OCI-LY1 (cell line): ENCODE data around the gene EBI3.
"Not testable (repeated sequence)": the region's sequence is repeated elsewhere in the genome, so short reads cannot be mapped to it uniquely, and the experiment has no call there.

ENCODE experiments used
- H2AFZ ChIP-seq: fragments of 200-600 bp; sonication (generic), shearing (Covaris generic); 2 replicates; pipeline ENCODE4 v1.6.0; 2014; ENCODE audit warnings: antibody characterized with exemption, mild to moderate bottlenecking, low read length
- H3F3A ChIP-seq: fragments of 200-600 bp; sonication (generic), shearing (Covaris generic); 2 replicates; pipeline ENCODE4 v1.6.0; 2014; ENCODE audit warnings: mild to moderate bottlenecking, antibody characterized with exemption, low read length, moderate library complexity; ENCODE audit not compliant: insufficient read depth
- H3K27ac ChIP-seq: fragments of 200-600 bp; sonication (generic); 2 replicates; pipeline ENCODE4 v1.5.1; 2014; ENCODE audit warnings: low read length, mixed run types, mild to moderate bottlenecking, low read depth; ENCODE audit not compliant: poor library complexity, severe bottlenecking
- H3K27me3 ChIP-seq: fragments of 200-600 bp; sonication (generic); 2 replicates; pipeline ENCODE4 v1.6.0; 2014; ENCODE audit warnings: antibody characterized with exemption, mild to moderate bottlenecking, low read length, moderate library complexity; ENCODE audit not compliant: insufficient read depth
- H3K36me3 ChIP-seq: fragments of 200-600 bp; sonication (generic); 2 replicates; pipeline ENCODE4 v1.6.1; 2014; ENCODE audit warnings: mild to moderate bottlenecking, antibody characterized with exemption, low read length, moderate library complexity, mixed read lengths; ENCODE audit not compliant: insufficient read depth
- H3K4me1 ChIP-seq: fragments of 200-600 bp; sonication (generic); 2 replicates; pipeline ENCODE4 v1.5.1; 2014; ENCODE audit warnings: mild to moderate bottlenecking, low read length, moderate library complexity; ENCODE audit not compliant: insufficient read depth, severe bottlenecking
- H3K4me2 ChIP-seq: fragments of 200-600 bp; sonication (generic), shearing (Covaris generic); 2 replicates; pipeline ENCODE4 v1.6.1; 2014; ENCODE audit warnings: low read length
- H3K4me3 ChIP-seq: fragments of 200-600 bp; sonication (generic); 2 replicates; pipeline ENCODE4 v1.5.1; 2014; ENCODE audit warnings: low read length, low read depth, mild to moderate bottlenecking, mixed read lengths; ENCODE audit not compliant: poor library complexity, severe bottlenecking
- H3K79me2 ChIP-seq: fragments of 200-600 bp; shearing (Covaris generic); 2 replicates; pipeline ENCODE4 v1.6.1; 2016; ENCODE audit warnings: mixed run types, low read length, mixed read lengths; ENCODE audit not compliant: insufficient read depth
- H3K9ac ChIP-seq: fragments of 200-600 bp; sonication (generic), shearing (Covaris generic); 2 replicates; pipeline ENCODE4 v1.6.1; 2014; ENCODE audit warnings: mild to moderate bottlenecking, low read length, mixed read lengths
- H3K9me2 ChIP-seq: fragments of 200-600 bp; sonication (generic), shearing (Covaris generic); 2 replicates; pipeline ENCODE4 v1.6.1; 2014; ENCODE audit warnings: low read depth, mild to moderate bottlenecking, low read length, mixed read lengths
- H3K9me3 ChIP-seq: fragments of 200-600 bp; shearing (Covaris generic); 2 replicates; pipeline ENCODE4 v1.6.1; 2014; ENCODE audit warnings: low read length, mixed read lengths
- H4K20me1 ChIP-seq: fragments of 200-600 bp; sonication (generic), shearing (Covaris generic); 2 replicates; pipeline ENCODE4 v1.6.0; 2016; ENCODE audit warnings: mild to moderate bottlenecking, low read length; ENCODE audit not compliant: insufficient read depth
- CTCF ChIP-seq: fragments of 200-600 bp; sonication (generic), shearing (Covaris generic); IDR thresholded peaks from 2 replicates; pipeline ENCODE4 v1.5.1; 2017; ENCODE audit warnings: mild to moderate bottlenecking, antibody characterized with exemption, low read length, moderate library complexity, mixed read lengths
- EZH2 ChIP-seq: fragments of 200-600 bp; sonication (generic), shearing (Covaris generic); IDR thresholded peaks from 2 replicates; pipeline ENCODE4 v1.8.0; 2017; ENCODE audit warnings: borderline replicate concordance, mixed run types, mild to moderate bottlenecking, antibody characterized with exemption, low read length, moderate library complexity, mixed read lengths

The EBI3 gene

GRCh38 chr19:4217429-4218264, 11.7 kb upstream of the EBI3 start:
- Histone ChIP-seq H3K4me2 (no peak overlapping the region), H3K4me1 (no peaks in the 10 kb centered on the region), H3K79me2 (no peaks in the 10 kb centered on the region), H3K27me3 (0 out of 2 replicates have a peak, but pooled peaks cover 3% of the 10 kb centered on the region), H3K27ac (no peak overlapping the region), H3F3A (no peaks in the 10 kb centered on the region), H2AFZ (no peak overlapping the region), H3K4me3 (no peak overlapping the region), H4K20me1 (no peaks in the 10 kb centered on the region), H3K9me3 (no peaks in the 10 kb centered on the region), H3K36me3 (no peaks in the 10 kb centered on the region), H3K9me2 (no peaks in the 10 kb centered on the region), H3K9ac (no peak overlapping the region)
- TF ChIP-seq EZH2 (no peak), CTCF (no peak)

- not testable (repeated sequence) for H3F3A ChIP-seq, H3K4me3 ChIP-seq, H3K27ac ChIP-seq, H3K9ac ChIP-seq, H3K27me3 ChIP-seq, H4K20me1 ChIP-seq, H3K4me2 ChIP-seq, H3K4me1 ChIP-seq, H3K79me2 ChIP-seq, H2AFZ ChIP-seq, H3K36me3 ChIP-seq, H3K9me3 ChIP-seq, H3K9me2 ChIP-seq
Measured at GRCh38 chr19:4218523-4218922, 10.8 kb upstream of the EBI3 start.

- H3K4me1 ChIP-seq = no peaks in the 10 kb centered on the region
- H2AFZ ChIP-seq = no peak overlapping the region
- no peak overlapping the region for H3K27ac ChIP-seq
- H3K79me2 ChIP-seq = no peaks in the 10 kb centered on the region
- no peak overlapping the region for H3K4me2 ChIP-seq
- H3K9me3 ChIP-seq = no peaks in the 10 kb centered on the region
- H3K9me2 ChIP-seq = no peaks in the 10 kb centered on the region
- TF ChIP-seq EZH2 (no peak), CTCF (no peak)
- H3K4me3 ChIP-seq = no peak overlapping the region
- H3K36me3 ChIP-seq = no peaks in the 10 kb centered on the region
- no peak overlapping the region for H3K9ac ChIP-seq
- no peaks in the 10 kb centered on the region for H4K20me1 ChIP-seq
- peaks cover 3% of the 10 kb centered on the region; the same call in 1 of the 2 replicates for H3K27me3 ChIP-seq
- no peaks in the 10 kb centered on the region for H3F3A ChIP-seq
Measured at GRCh38 chr19:4220188-4220587, 9.1 kb upstream of the EBI3 start.

- no peaks in the 10 kb centered on the region; the same call in 1 of the 2 replicates for H3K27me3 ChIP-seq
- H3K9me2 ChIP-seq = no peaks in the 10 kb centered on the region
- no peak overlapping the region for H3K9ac ChIP-seq
- H3K36me3 ChIP-seq = no peaks in the 10 kb centered on the region
- H3K27ac ChIP-seq = no peak overlapping the region
- TF ChIP-seq CTCF = no peak
- no peak for TF ChIP-seq EZH2
- H3K79me2 ChIP-seq = no peaks in the 10 kb centered on the region
- no peaks in the 10 kb centered on the region for H4K20me1 ChIP-seq
- no peaks in the 10 kb centered on the region for H3K9me3 ChIP-seq
- H2AFZ ChIP-seq = no peak overlapping the region
- H3K4me1 ChIP-seq = no peaks in the 10 kb centered on the region
- H3F3A ChIP-seq = no peaks in the 10 kb centered on the region
- no peak overlapping the region for H3K4me2 ChIP-seq
- H3K4me3 ChIP-seq = no peak overlapping the region
Measured at GRCh38 chr19:4224470-4224869, 4.9 kb upstream of the EBI3 start.
